ENCODE data around the gene RAPGEF1. TPM values are rescaled to one million over a fixed set of nuclear protein-coding genes. Genes with fewer than 3 reads are reported as not detected.
A peak's percentile ranks its signal among the peaks of the same experiment; 100 is the strongest.
"Not testable (repeated sequence)": the region's sequence is repeated elsewhere in the genome, so short reads cannot be mapped to it uniquely, and the experiment has no call there.

Gene RAPGEF1
- total RNA-seq, 1 donor from 2014 or later: 73.1 TPM

- DNase-seq (ENCODE audit: low spot score): no peak
- TF ChIP-seq CTCF (IDR thresholded peaks at IDR 0.05): no peak
- peaks cover 5% of the 10 kb centered on the region for H3K4me1 Mint-ChIP-seq (ENCODE audit: low read depth)
- H3K27ac Mint-ChIP-seq (ENCODE audit: unreplicated experiment): no peak overlapping the region
- peaks cover 4% of the 10 kb centered on the region for H3K36me3 Mint-ChIP-seq (ENCODE audit: low read depth)
- peaks cover 15% of the 10 kb centered on the region for H3K27me3 Mint-ChIP-seq (ENCODE audit: low read depth)
- peaks cover 6% of the 10 kb centered on the region for H3K9me3 Mint-ChIP-seq (ENCODE audit: low read depth)
- H3K4me3 Mint-ChIP-seq (ENCODE audit: unreplicated experiment): no peak overlapping the region
Observed at GRCh38 chr9:131555841-131556673, 183.8 kb downstream of the RAPGEF1 start.

- no peak overlapping the region for H3K27ac Mint-ChIP-seq (ENCODE audit: unreplicated experiment)
- H3K9me3 Mint-ChIP-seq (ENCODE audit: low read depth): peaks cover 3% of the 10 kb centered on the region
- peaks cover 2% of the 10 kb centered on the region for H3K36me3 Mint-ChIP-seq (ENCODE audit: low read depth)
- TF ChIP-seq CTCF (IDR thresholded peaks at IDR 0.05): no peak
- peaks cover 5% of the 10 kb centered on the region for H3K4me1 Mint-ChIP-seq (ENCODE audit: low read depth)
- peak overlapping the region; percentile 51 for H3K4me3 Mint-ChIP-seq (ENCODE audit: unreplicated experiment)
- H3K27me3 Mint-ChIP-seq (ENCODE audit: low read depth): peaks cover 18% of the 10 kb centered on the region
- DNase-seq (ENCODE audit: low spot score): no peak
Observed at GRCh38 chr9:131554843-131555351, 185.0 kb downstream of the RAPGEF1 start.

GRCh38 chr9:131554087-131554842 lies 185.6 kb downstream of the RAPGEF1 start:
- Mint-ChIP-seq H3K27ac (ENCODE audit: unreplicated experiment) (no peak overlapping the region), H3K9me3 (ENCODE audit: low read depth) (no peaks in the 10 kb centered on the region), H3K27me3 (ENCODE audit: low read depth) (peaks cover 19% of the 10 kb centered on the region), H3K4me1 (ENCODE audit: low read depth) (peaks cover 5% of the 10 kb centered on the region), H3K4me3 (ENCODE audit: unreplicated experiment) (no peak overlapping the region), H3K36me3 (ENCODE audit: low read depth) (no peaks in the 10 kb centered on the region)
- DNase-seq (ENCODE audit: low spot score): no peak
- TF ChIP-seq CTCF (IDR thresholded peaks at IDR 0.05): no peak

GRCh38 chr9:131552030-131552429 lies 187.8 kb downstream of the RAPGEF1 start:
- no peak for DNase-seq (ENCODE audit: low spot score)
- no peaks in the 10 kb centered on the region for H3K9me3 Mint-ChIP-seq (ENCODE audit: low read depth)
- peaks cover 39% of the 10 kb centered on the region for H3K27me3 Mint-ChIP-seq (ENCODE audit: low read depth)
- H3K4me1 Mint-ChIP-seq (ENCODE audit: low read depth): peaks cover 5% of the 10 kb centered on the region
- TF ChIP-seq CTCF (IDR thresholded peaks at IDR 0.05): no peak
- no peak overlapping the region for H3K27ac Mint-ChIP-seq (ENCODE audit: unreplicated experiment)
- H3K36me3 Mint-ChIP-seq (ENCODE audit: low read depth): no peaks in the 10 kb centered on the region
- no peak overlapping the region for H3K4me3 Mint-ChIP-seq (ENCODE audit: unreplicated experiment)

- H3K27me3 Mint-ChIP-seq (ENCODE audit: low read depth): peaks cover 32% of the 10 kb centered on the region
- not testable (repeated sequence) for H3K9me3 Mint-ChIP-seq (ENCODE audit: low read depth); H3K4me3 Mint-ChIP-seq (ENCODE audit: unreplicated experiment); H3K27ac Mint-ChIP-seq (ENCODE audit: unreplicated experiment); H3K36me3 Mint-ChIP-seq (ENCODE audit: low read depth); DNase-seq (ENCODE audit: low spot score); H3K4me1 Mint-ChIP-seq (ENCODE audit: low read depth)
Observed at GRCh38 chr9:131550465-131550864, 189.4 kb downstream of the RAPGEF1 start.

GRCh38 chr9:131549186-131549585 lies 190.7 kb downstream of the RAPGEF1 start:
- peaks cover 26% of the 10 kb centered on the region for H3K27me3 Mint-ChIP-seq (ENCODE audit: low read depth)
- H3K9me3 Mint-ChIP-seq (ENCODE audit: low read depth); H3K36me3 Mint-ChIP-seq (ENCODE audit: low read depth): not testable (repeated sequence)

More at GRCh38 chr9:131549186-131549585, 190.7 kb downstream of the RAPGEF1 start:
- DNase-seq (ENCODE audit: low spot score); H3K4me1 Mint-ChIP-seq (ENCODE audit: low read depth); H3K27ac Mint-ChIP-seq (ENCODE audit: unreplicated experiment); H3K4me3 Mint-ChIP-seq (ENCODE audit: unreplicated experiment): not testable (repeated sequence)

Measured in chondrocyte (in vitro differentiated cells).